SK-N-SH (cell line): ENCODE data around the gene GNS. TPM values are rescaled to one million over a fixed set of nuclear protein-coding genes. Genes with fewer than 3 reads are reported as not detected.

ENCODE experiments used
- CTCF ChIA-PET: fragments of 300-600, 350-600 bp; formaldehyde crosslinking; extraction: SDS; loops from one replicate; lab custom pipeline; 2021; lab: Yijun Ruan, JAX
- POLR2A ChIA-PET: fragments of 350-600 bp; sonication (Branson Sonifier 250); formaldehyde crosslinking; extraction: SDS; loops from one replicate; lab custom pipeline; 2020; ENCODE audit warnings: antibody characterized with exemption, inconsistent platforms; lab: Yijun Ruan, JAX
- DNase-seq: peaks from one replicate; pipeline ENCODE4 v3.0.0; 2012
- H2AFZ ChIP-seq: fragments of 200-600 bp; sonication (generic); 2 replicates; pipeline ENCODE4 v1.8.1; 2016; ENCODE audit warnings: antibody characterized with exemption, mild to moderate bottlenecking, low read depth
- H3F3A ChIP-seq: fragments of 200-600 bp; sonication (generic); replicated peaks from 2 replicates; pipeline ENCODE3; 2016; ENCODE audit warnings: antibody characterized with exemption, mild to moderate bottlenecking; ENCODE audit not compliant: insufficient read depth
- H3K27ac ChIP-seq, 2 experiments: fragments of 200-500 bp in 1 of 2; fragments of 200-600 bp in 1 of 2; sonication (Bioruptor generic) in 1 of 2; sonication (generic), shearing (Covaris generic) in 1 of 2; 2 replicates each; pipeline versions ENCODE4 v1.5.1 to v1.6.1; 2014 to 2016; ENCODE audit warnings: low read depth in 2 of 2, inconsistent platforms in 1 of 2, low read length in 1 of 2, mild to moderate bottlenecking in 1 of 2, mixed read lengths in 1 of 2
- H3K27me3 ChIP-seq: fragments of 200-600 bp; sonication (generic), shearing (Covaris generic); 2 replicates; pipeline ENCODE4 v1.6.1; 2016; ENCODE audit warnings: mixed run types; ENCODE audit not compliant: insufficient read depth
- H3K36me3 ChIP-seq, 2 experiments: fragments of 200-500 bp in 1 of 2; fragments of 200-600 bp in 1 of 2; sonication (Bioruptor generic) in 1 of 2; sonication (generic) in 1 of 2; replicated peaks in 1 of 2; 2 replicates each; pipeline versions ENCODE3 to v1.5.1; 2014 to 2016; ENCODE audit warnings: low read length in 1 of 2, mild to moderate bottlenecking in 1 of 2; ENCODE audit not compliant: insufficient read depth in 2 of 2, control insufficient read depth in 1 of 2
- H3K4me1 ChIP-seq, 2 experiments: fragments of 200-500 bp in 1 of 2; fragments of 200-600 bp in 1 of 2; sonication (Bioruptor generic) in 1 of 2; sonication (generic), shearing (Covaris generic) in 1 of 2; 2 replicates each; pipeline versions ENCODE4 v1.5.1 to v1.6.1; 2014 to 2016; ENCODE audit warnings: low read depth in 1 of 2, low read length in 1 of 2, mixed run types in 1 of 2; ENCODE audit not compliant: insufficient read depth in 2 of 2, control insufficient read depth in 1 of 2
- H3K4me2 ChIP-seq: fragments of 200-600 bp; sonication (generic), shearing (Covaris generic); 2 replicates; pipeline ENCODE4 v1.6.1; 2017; ENCODE audit warnings: mixed run types
- H3K4me3 ChIP-seq, 2 experiments: fragments of 200-500 bp in 1 of 2; fragments of 200-600 bp in 1 of 2; sonication (Bioruptor generic) in 1 of 2; sonication (generic), shearing (Covaris generic) in 1 of 2; 2 replicates each; pipeline versions ENCODE4 v1.5.1 to v1.8.1; 2014 to 2016; ENCODE audit warnings: low read depth in 2 of 2, inconsistent platforms in 1 of 2, low read length in 1 of 2, mild to moderate bottlenecking in 1 of 2, mixed read lengths in 1 of 2, moderate library complexity in 1 of 2
- H3K79me2 ChIP-seq: fragments of 200-600 bp; sonication (generic); 2 replicates; pipeline ENCODE4 v1.8.1; 2017; ENCODE audit warnings: mild to moderate bottlenecking; ENCODE audit not compliant: insufficient read depth
- H3K9ac ChIP-seq: fragments of 200-600 bp; sonication (generic); 2 replicates; pipeline ENCODE4 v1.6.1; 2017; ENCODE audit warnings: mixed run types
- H3K9me2 ChIP-seq: fragments of 200-600 bp; sonication (generic); 2 replicates; pipeline ENCODE4 v1.6.1; 2017; ENCODE audit warnings: mixed run types
- H3K9me3 ChIP-seq: fragments of 200-600 bp; sonication (generic); 2 replicates; pipeline ENCODE4 v1.6.1; 2017; ENCODE audit warnings: mixed run types, mild to moderate bottlenecking, moderate library complexity
- H4K20me1 ChIP-seq: fragments of 200-600 bp; sonication (generic); 2 replicates; pipeline ENCODE4 v1.6.1; 2017; ENCODE audit warnings: mild to moderate bottlenecking, mixed run types; ENCODE audit not compliant: insufficient read depth
- CHD2 ChIP-seq: fragments of 150-350 bp; IDR thresholded peaks from 2 replicates; pipeline ENCODE4 v1.6.1; 2018; ENCODE audit warnings: low read length; ENCODE audit not compliant: partially characterized antibody
- CTCF ChIP-seq: fragments of 200-600 bp; sonication (generic); IDR thresholded peaks from 2 replicates; pipeline ENCODE4 v1.6.1; 2017; ENCODE audit warnings: antibody characterized with exemption, mild to moderate bottlenecking, moderate library complexity
- ELF1 ChIP-seq: IDR thresholded peaks from 2 replicates; pipeline ENCODE4 v1.4.0; 2012
- EZH2phosphoT487 ChIP-seq: fragments of 200-600 bp; sonication (generic); IDR thresholded peaks from 2 replicates; pipeline ENCODE4 v1.6.1; 2017; ENCODE audit warnings: low read depth, mixed run types, mild to moderate bottlenecking, antibody characterized with exemption, moderate library complexity, borderline replicate concordance
- FOXJ3 ChIP-seq: sonication (generic); formaldehyde crosslinking; IDR thresholded peaks from 2 replicates; pipeline ENCODE4 v1.5.1; 2020; ENCODE audit warnings: mild to moderate bottlenecking, missing genetic modification reagents
- FOXM1 ChIP-seq: IDR thresholded peaks from 2 replicates; pipeline ENCODE4 v1.4.0; 2012; ENCODE audit warnings: low read depth, mild to moderate bottlenecking
- IRF3 ChIP-seq: fragments of 150-350 bp; IDR thresholded peaks from 2 replicates; pipeline ENCODE4 v1.6.1; 2016; ENCODE audit warnings: mild to moderate bottlenecking, low read depth, low read length
- MAX ChIP-seq: IDR thresholded peaks from 2 replicates; pipeline ENCODE4 v1.4.0; 2012; ENCODE audit warnings: low read depth
- MEF2A ChIP-seq: IDR thresholded peaks from 2 replicates; pipeline ENCODE4 v1.4.0; 2012; ENCODE audit warnings: low read depth, borderline replicate concordance
- NRF1 ChIP-seq: IDR thresholded peaks from 2 replicates; pipeline ENCODE4 v1.6.1; 2012; ENCODE audit warnings: low read depth, mild to moderate bottlenecking, low read length
- RAD21 ChIP-seq: IDR thresholded peaks from 2 replicates; pipeline ENCODE4 v1.6.1; 2012; ENCODE audit warnings: mild to moderate bottlenecking, low read length
- REST ChIP-seq: IDR thresholded peaks from 2 replicates; pipeline ENCODE4 v1.6.1; 2012; ENCODE audit warnings: mild to moderate bottlenecking, low read depth, low read length, moderate library complexity
- RFX5 ChIP-seq: IDR thresholded peaks from 2 replicates; pipeline ENCODE4 v1.6.1; 2012; ENCODE audit warnings: mild to moderate bottlenecking, improper control_type of control experiment, low read length
- SMC3 ChIP-seq: IDR thresholded peaks from 2 replicates; pipeline ENCODE4 v1.6.1; 2012; ENCODE audit warnings: low read depth, low read length, improper control_type of control experiment
- TEAD4 ChIP-seq: IDR thresholded peaks from 2 replicates; pipeline ENCODE4 v1.4.0; 2012; ENCODE audit warnings: mild to moderate bottlenecking, borderline replicate concordance; ENCODE audit not compliant: insufficient read depth
- YY1 ChIP-seq: IDR thresholded peaks from 2 replicates; pipeline ENCODE4 v1.4.0; 2012; ENCODE audit warnings: low read depth, mild to moderate bottlenecking
- ZBTB33 ChIP-seq: IDR thresholded peaks from 2 replicates; pipeline ENCODE4 v1.4.0; 2012; ENCODE audit warnings: low read depth, borderline replicate concordance
- WGBS: methylation state at CpG from one replicate; pipeline ENCODE4 v1.1.6; 2017; ENCODE audit warnings: low lambda C conversion rate; 5-methylcytosine and 5-hydroxymethylcytosine counted together
- polyA plus RNA-seq, 3 experiments: library from polyadenylated mRNA; depleted of rRNA; stranded (reverse); fragments of >200 nt; gene quantifications; 2 replicates each; pipeline ENCODE4 v1.2.3, GENCODE V29; 2012

GNS gene
- polyA plus RNA-seq, 1 of the 3 experiments (the other 2 are of a cell fraction) = 74.8 TPM

GRCh38 chr12:64696080-64696741 lies 63.0 kb downstream of the GNS start:
- POLR2A ChIA-PET = no interaction called here
- Histone ChIP-seq H3K9me3 (no peaks in the 10 kb centered on the region), H3K4me1 (peaks cover 2 to 12% of the 10 kb centered on the region in 2 experiments; a peak in 2 of 4 replicates), H3K4me3 (no peak overlapping the region), H3K79me2 (no peaks in the 10 kb centered on the region), H3K27ac (no peak overlapping the region), H2AFZ (no peak overlapping the region), H4K20me1 (no peaks in the 10 kb centered on the region), H3K36me3 (peaks cover 7 to 27% of the 10 kb centered on the region in 2 experiments), H3F3A (peaks cover 9% of the 10 kb centered on the region), H3K4me2 (no peak overlapping the region), H3K9me2 (no peaks in the 10 kb centered on the region), H3K9ac (no peak overlapping the region), H3K27me3 (no peaks in the 10 kb centered on the region)
- WGBS = 93% methylated on average over 1 of the region's 1 CpG
- TF ChIP-seq SMC3 = peak; percentile 39; the same call in 1 of the 2 replicates
- no peak for TF ChIP-seq FOXJ3 (CRISPR knock-in tag)
- TF ChIP-seq EZH2phosphoT487 = no peak
- no peak for TF ChIP-seq ZBTB33
- TF ChIP-seq CTCF = peak; percentile 59
- TF ChIP-seq NRF1 = no peak
- no peak for TF ChIP-seq YY1
- no peak for TF ChIP-seq MEF2A
- TF ChIP-seq RAD21 = peak; percentile 68
- TF ChIP-seq MAX = no peak
- peak; percentile 27 for DNase-seq
- CTCF ChIA-PET = interaction anchor here (0.6 to 5.4 kb wide), 21 partner anchors 9 to 870 kb away, joined by 3 to 182 read pairs (median 4); partner anchors contain the start of gene RASSF3

GRCh38 chr12:64695550-64695949 lies 63.7 kb downstream of the GNS start:
- DNase-seq = no peak
- Histone ChIP-seq H3K9ac (no peak overlapping the region), H3K4me2 (no peak overlapping the region), H3K27ac (no peak overlapping the region), H3K9me2 (no peaks in the 10 kb centered on the region), H3K79me2 (no peaks in the 10 kb centered on the region), H3K36me3 (peaks cover 7 to 27% of the 10 kb centered on the region in 2 experiments), H3K27me3 (no peaks in the 10 kb centered on the region), H2AFZ (no peak overlapping the region), H3K4me1 (peaks cover 3 to 7% of the 10 kb centered on the region in 2 experiments; a peak in 1 of 4 replicates), H3K4me3 (no peak overlapping the region), H3F3A (peaks cover 11% of the 10 kb centered on the region), H3K9me3 (no peaks in the 10 kb centered on the region), H4K20me1 (no peaks in the 10 kb centered on the region)
- ChIA-PET CTCF (interaction anchor here (0.6 to 5.4 kb wide), 13 partner anchors 9 to 147 kb away, joined by 3 to 182 read pairs (median 3); no protein-coding TSS in a partner anchor), POLR2A (no interaction called here)
- 93% methylated on average over 5 of the region's 5 CpGs for WGBS
- no peak for TF ChIP-seq RAD21
- no peak for TF ChIP-seq REST
- TF ChIP-seq ELF1 = no peak
- TF ChIP-seq CHD2 = no peak
- no peak for TF ChIP-seq RFX5
- no peak for TF ChIP-seq IRF3
- no peak for TF ChIP-seq FOXM1
- TF ChIP-seq TEAD4 = no peak
- TF ChIP-seq YY1 = no peak
